ENCODE data around the gene GDF10.

GDF10 gene

GRCh38 chr10:47339186-47339735 is 39.3 kb downstream of the GDF10 start:
- no peaks in the 10 kb centered on the region for H3K9me3 ChIP-seq (ENCODE audit: control insufficient read depth in 5 of 5, low read length in 5 of 5)
- H3K27me3 ChIP-seq (ENCODE audit: control insufficient read depth in 5 of 5, insufficient read depth in 4 of 5, low read length in 5 of 5): no peaks in the 10 kb centered on the region
- H3K9ac ChIP-seq (ENCODE audit: low read length in 5 of 5): no peak overlapping the region
- no peak overlapping the region for H3K4me3 ChIP-seq (ENCODE audit: low read depth in 1 of 5, low read length in 5 of 5)
- H3K4me1 ChIP-seq (ENCODE audit: control insufficient read depth in 5 of 5, insufficient read depth in 5 of 5, low read length in 5 of 5): peaks cover 0 to 16% (median 9%) of the 10 kb centered on the region in 5 donors
- no peaks in the 10 kb centered on the region for H3K36me3 ChIP-seq (ENCODE audit: control insufficient read depth in 5 of 5, insufficient read depth in 5 of 5, low read length in 5 of 5)
- H3K27ac ChIP-seq (ENCODE audit: low read depth, low read length): no peak overlapping the region

GRCh38 chr10:47339759-47340607 is 40.0 kb downstream of the GDF10 start:
- Histone ChIP-seq H3K27me3 (ENCODE audit: control insufficient read depth in 5 of 5, insufficient read depth in 4 of 5, low read length in 5 of 5) (no peaks in the 10 kb centered on the region), H3K4me3 (ENCODE audit: low read depth in 1 of 5, low read length in 5 of 5) (no peak overlapping the region), H3K9ac (ENCODE audit: low read length in 5 of 5) (no peak overlapping the region), H3K9me3 (ENCODE audit: control insufficient read depth in 5 of 5, low read length in 5 of 5) (no peaks in the 10 kb centered on the region), H3K27ac (ENCODE audit: low read depth, low read length) (no peak overlapping the region), H3K36me3 (ENCODE audit: control insufficient read depth in 5 of 5, insufficient read depth in 5 of 5, low read length in 5 of 5) (no peaks in the 10 kb centered on the region), H3K4me1 (ENCODE audit: control insufficient read depth in 5 of 5, insufficient read depth in 5 of 5, low read length in 5 of 5) (peaks cover 0 to 16% (median 9%) of the 10 kb centered on the region in 5 donors)

- Histone ChIP-seq H3K4me1 (ENCODE audit: control insufficient read depth in 5 of 5, insufficient read depth in 5 of 5, low read length in 5 of 5) (peaks cover 0 to 16% (median 9%) of the 10 kb centered on the region in 5 donors), H3K27me3 (ENCODE audit: control insufficient read depth in 5 of 5, insufficient read depth in 4 of 5, low read length in 5 of 5) (no peaks in the 10 kb centered on the region), H3K9me3 (ENCODE audit: control insufficient read depth in 5 of 5, low read length in 5 of 5) (no peaks in the 10 kb centered on the region), H3K36me3 (ENCODE audit: control insufficient read depth in 5 of 5, insufficient read depth in 5 of 5, low read length in 5 of 5) (no peaks in the 10 kb centered on the region), H3K9ac (ENCODE audit: low read length in 5 of 5) (no peak overlapping the region), H3K4me3 (ENCODE audit: low read depth in 1 of 5, low read length in 5 of 5) (no peak overlapping the region), H3K27ac (ENCODE audit: low read depth, low read length) (no peak overlapping the region)
Observed at GRCh38 chr10:47340608-47341170, 40.7 kb downstream of the GDF10 start.

- peaks cover 0 to 3% (median 0%) of the 10 kb centered on the region in 5 donors for H3K4me1 ChIP-seq (ENCODE audit: control insufficient read depth in 5 of 5, insufficient read depth in 5 of 5, low read length in 5 of 5)
- H3K27me3 ChIP-seq (ENCODE audit: control insufficient read depth in 5 of 5, insufficient read depth in 4 of 5, low read length in 5 of 5): no peaks in the 10 kb centered on the region
- no peak overlapping the region for H3K9ac ChIP-seq (ENCODE audit: low read length in 5 of 5)
- no peaks in the 10 kb centered on the region for H3K9me3 ChIP-seq (ENCODE audit: control insufficient read depth in 5 of 5, low read length in 5 of 5)
- H3K36me3 ChIP-seq (ENCODE audit: control insufficient read depth in 5 of 5, insufficient read depth in 5 of 5, low read length in 5 of 5): no peaks in the 10 kb centered on the region
- no peak overlapping the region for H3K4me3 ChIP-seq (ENCODE audit: low read depth in 1 of 5, low read length in 5 of 5)
- no peak overlapping the region for H3K27ac ChIP-seq (ENCODE audit: low read depth, low read length)
Observed at GRCh38 chr10:47344996-47345870, 45.2 kb downstream of the GDF10 start.

GRCh38 chr10:47346581-47347302 is 46.7 kb downstream of the GDF10 start:
- Histone ChIP-seq H3K27ac (ENCODE audit: low read depth, low read length) (no peak overlapping the region), H3K36me3 (ENCODE audit: control insufficient read depth in 5 of 5, insufficient read depth in 5 of 5, low read length in 5 of 5) (no peaks in the 10 kb centered on the region), H3K9me3 (ENCODE audit: control insufficient read depth in 5 of 5, low read length in 5 of 5) (no peaks in the 10 kb centered on the region), H3K9ac (ENCODE audit: low read length in 5 of 5) (no peak overlapping the region), H3K4me1 (ENCODE audit: control insufficient read depth in 5 of 5, insufficient read depth in 5 of 5, low read length in 5 of 5) (peaks cover 0 to 3% (median 0%) of the 10 kb centered on the region in 5 donors), H3K27me3 (ENCODE audit: control insufficient read depth in 5 of 5, insufficient read depth in 4 of 5, low read length in 5 of 5) (no peaks in the 10 kb centered on the region), H3K4me3 (ENCODE audit: low read depth in 1 of 5, low read length in 5 of 5) (no peak overlapping the region)

GRCh38 chr10:47347303-47347675 is 47.3 kb downstream of the GDF10 start:
- Histone ChIP-seq H3K4me3 (ENCODE audit: low read depth in 1 of 5, low read length in 5 of 5) (no peak overlapping the region), H3K4me1 (ENCODE audit: control insufficient read depth in 5 of 5, insufficient read depth in 5 of 5, low read length in 5 of 5) (peaks cover 0 to 3% (median 0%) of the 10 kb centered on the region in 5 donors), H3K9me3 (ENCODE audit: control insufficient read depth in 5 of 5, low read length in 5 of 5) (no peaks in the 10 kb centered on the region), H3K36me3 (ENCODE audit: control insufficient read depth in 5 of 5, insufficient read depth in 5 of 5, low read length in 5 of 5) (no peaks in the 10 kb centered on the region), H3K9ac (ENCODE audit: low read length in 5 of 5) (no peak overlapping the region), H3K27me3 (ENCODE audit: control insufficient read depth in 5 of 5, insufficient read depth in 4 of 5, low read length in 5 of 5) (no peaks in the 10 kb centered on the region), H3K27ac (ENCODE audit: low read depth, low read length) (no peak overlapping the region)

- Histone ChIP-seq H3K9ac (ENCODE audit: low read length in 5 of 5) (no peak within 1 kb of the TSS), H3K36me3 (ENCODE audit: control insufficient read depth in 5 of 5, insufficient read depth in 5 of 5, low read length in 5 of 5) (no peaks in the 10 kb centered on the region), H3K27me3 (ENCODE audit: control insufficient read depth in 5 of 5, insufficient read depth in 4 of 5, low read length in 5 of 5) (no peaks in the 10 kb centered on the region), H3K27ac (ENCODE audit: low read depth, low read length) (no peak within 1 kb of the TSS), H3K4me1 (ENCODE audit: control insufficient read depth in 5 of 5, insufficient read depth in 5 of 5, low read length in 5 of 5) (peaks cover 0 to 3% (median 0%) of the 10 kb centered on the region in 5 donors), H3K9me3 (ENCODE audit: control insufficient read depth in 5 of 5, low read length in 5 of 5) (no peaks in the 10 kb centered on the region), H3K4me3 (ENCODE audit: low read depth in 1 of 5, low read length in 5 of 5) (no peak within 1 kb of the TSS)
Observed at GRCh38 chr10:47348138-47348651, 48.2 kb downstream of the GDF10 start, which contains the start of gene RBP3. Gene RBP3, plus strand, starts transcription at chr10:47348363. Its CDS starts 122 bp downstream, at chr10:47348485.

- Histone ChIP-seq H3K27ac (ENCODE audit: low read depth, low read length) (no peak overlapping the region), H3K4me3 (ENCODE audit: low read depth in 1 of 5, low read length in 5 of 5) (no peak overlapping the region), H3K36me3 (ENCODE audit: control insufficient read depth in 5 of 5, insufficient read depth in 5 of 5, low read length in 5 of 5) (no peaks in the 10 kb centered on the region), H3K27me3 (ENCODE audit: control insufficient read depth in 5 of 5, insufficient read depth in 4 of 5, low read length in 5 of 5) (no peaks in the 10 kb centered on the region), H3K9me3 (ENCODE audit: control insufficient read depth in 5 of 5, low read length in 5 of 5) (no peaks in the 10 kb centered on the region), H3K9ac (ENCODE audit: low read length in 5 of 5) (no peak overlapping the region), H3K4me1 (ENCODE audit: control insufficient read depth in 5 of 5, insufficient read depth in 5 of 5, low read length in 5 of 5) (peaks cover 0 to 3% (median 0%) of the 10 kb centered on the region in 5 donors)
Observed at GRCh38 chr10:47348661-47349470, 48.9 kb downstream of the GDF10 start.
